DND-41 (cell line): ENCODE measurements around the gene TMEM109.

ENCODE experiments used
- EZH2 ChIP-seq: IDR thresholded peaks from 3 replicates; pipeline ENCODE4 v1.6.1; 2012; ENCODE audit warnings: borderline replicate concordance, low read depth, mild to moderate bottlenecking, moderate library complexity, low read length, inconsistent platforms; ENCODE audit not compliant: severe bottlenecking
- TF ChIP-seq, protein P1 (sequence below): IDR thresholded peaks from 2 replicates; pipeline ENCODE4 v1.5.1; 2012; ENCODE audit warnings: borderline replicate concordance, low read length, moderate library complexity, mild to moderate bottlenecking; ENCODE audit not compliant: poor library complexity, severe bottlenecking; ENCODE audit errors: extremely low read depth

DNA sequence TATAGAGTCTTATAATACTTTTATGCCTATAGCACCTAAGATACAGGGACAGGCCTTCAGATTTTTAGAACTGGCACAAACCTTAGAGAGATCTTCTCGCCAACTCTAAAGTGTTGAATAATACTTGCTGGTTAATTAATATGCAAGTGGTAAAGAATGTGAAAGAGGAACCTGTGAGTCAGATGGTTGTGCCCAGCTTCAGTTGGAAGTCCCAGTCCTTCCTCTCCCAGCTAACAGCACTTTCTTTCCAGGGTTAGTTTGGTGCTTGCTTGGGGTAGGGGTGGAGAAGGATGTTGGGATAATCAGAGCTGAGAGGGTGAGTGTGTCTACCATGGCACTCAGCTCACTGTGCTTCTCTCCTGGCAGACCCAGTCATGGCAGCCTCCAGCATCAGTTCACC is 5.4 kb downstream of the TMEM109 start:
- TF ChIP-seq, protein P1, sequence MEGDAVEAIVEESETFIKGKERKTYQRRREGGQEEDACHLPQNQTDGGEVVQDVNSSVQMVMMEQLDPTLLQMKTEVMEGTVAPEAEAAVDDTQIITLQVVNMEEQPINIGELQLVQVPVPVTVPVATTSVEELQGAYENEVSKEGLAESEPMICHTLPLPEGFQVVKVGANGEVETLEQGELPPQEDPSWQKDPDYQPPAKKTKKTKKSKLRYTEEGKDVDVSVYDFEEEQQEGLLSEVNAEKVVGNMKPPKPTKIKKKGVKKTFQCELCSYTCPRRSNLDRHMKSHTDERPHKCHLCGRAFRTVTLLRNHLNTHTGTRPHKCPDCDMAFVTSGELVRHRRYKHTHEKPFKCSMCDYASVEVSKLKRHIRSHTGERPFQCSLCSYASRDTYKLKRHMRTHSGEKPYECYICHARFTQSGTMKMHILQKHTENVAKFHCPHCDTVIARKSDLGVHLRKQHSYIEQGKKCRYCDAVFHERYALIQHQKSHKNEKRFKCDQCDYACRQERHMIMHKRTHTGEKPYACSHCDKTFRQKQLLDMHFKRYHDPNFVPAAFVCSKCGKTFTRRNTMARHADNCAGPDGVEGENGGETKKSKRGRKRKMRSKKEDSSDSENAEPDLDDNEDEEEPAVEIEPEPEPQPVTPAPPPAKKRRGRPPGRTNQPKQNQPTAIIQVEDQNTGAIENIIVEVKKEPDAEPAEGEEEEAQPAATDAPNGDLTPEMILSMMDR, result no peak
- TF ChIP-seq EZH2, result no peak
